H9 (cell line): ENCODE measurements around the gene LSS. TPM values are rescaled to one million over a fixed set of nuclear protein-coding genes. Genes with fewer than 3 reads are reported as not detected.
A peak's percentile ranks its signal among the peaks of the same experiment; 100 is the strongest.

ENCODE experiments used
- DNase-seq: peaks from one replicate; pipeline ENCODE4 v3.0.0-alpha.2; 2017
- H2AFZ ChIP-seq: one replicate; pipeline ENCODE4 v1.6.1; 2013; ENCODE audit warnings: mild to moderate bottlenecking, low read length, control low read depth, moderate library complexity
- H2AK5ac ChIP-seq: 2 replicates; pipeline ENCODE4 v1.6.1; 2013; ENCODE audit warnings: low read length, control low read depth, mixed read lengths; ENCODE audit not compliant: insufficient read length
- H2BK120ac ChIP-seq: one replicate; pipeline ENCODE4 v1.6.1; 2013; ENCODE audit warnings: low read depth, mild to moderate bottlenecking, low read length, control low read depth, inconsistent platforms; ENCODE audit not compliant: poor library complexity, severe bottlenecking
- H2BK12ac ChIP-seq: 2 replicates; pipeline ENCODE4 v1.6.1; 2013; ENCODE audit warnings: low read length, control low read depth, mixed read lengths, low read depth; ENCODE audit not compliant: insufficient read length
- H2BK15ac ChIP-seq: 2 replicates; pipeline ENCODE4 v1.6.1; 2013; ENCODE audit warnings: low read depth, low read length, control low read depth
- H2BK20ac ChIP-seq: one replicate; pipeline ENCODE4 v1.6.1; 2013; ENCODE audit warnings: low read depth, mild to moderate bottlenecking, low read length, control low read depth, inconsistent platforms; ENCODE audit not compliant: poor library complexity, severe bottlenecking
- H2BK5ac ChIP-seq: 2 replicates; pipeline ENCODE4 v1.6.1; 2013; ENCODE audit warnings: low read length, control low read depth, mixed read lengths; ENCODE audit not compliant: insufficient read length
- H3K14ac ChIP-seq: 2 replicates; pipeline ENCODE4 v1.6.1; 2013; ENCODE audit warnings: low read length, control low read depth; ENCODE audit not compliant: insufficient read depth
- H3K18ac ChIP-seq: 2 replicates; pipeline ENCODE4 v1.6.1; 2013; ENCODE audit warnings: low read depth, mild to moderate bottlenecking, mixed read lengths, low read length, control low read depth; ENCODE audit not compliant: insufficient read length
- H3K23ac ChIP-seq: 2 replicates; pipeline ENCODE4 v1.6.1; 2013; ENCODE audit warnings: low read length, control low read depth, mixed read lengths, low read depth; ENCODE audit not compliant: insufficient read length
- H3K23me2 ChIP-seq: 2 replicates; pipeline ENCODE4 v1.6.1; 2013; ENCODE audit warnings: low read depth, mild to moderate bottlenecking, mixed read lengths, low read length, control low read depth; ENCODE audit not compliant: insufficient read length, poor library complexity, severe bottlenecking
- H3K27ac ChIP-seq: 2 replicates; pipeline ENCODE4 v1.5.1; 2013; ENCODE audit warnings: low read length, control low read depth, mixed read lengths, low read depth; ENCODE audit not compliant: insufficient read length
- H3K27me3 ChIP-seq: 2 replicates; pipeline ENCODE4 v1.6.1; 2013; ENCODE audit warnings: low read length, control low read depth, inconsistent platforms; ENCODE audit not compliant: insufficient read depth
- H3K4ac ChIP-seq: 2 replicates; pipeline ENCODE4 v1.6.1; 2013; ENCODE audit warnings: low read depth, mild to moderate bottlenecking, control low read depth, inconsistent platforms, low read length, moderate library complexity
- H3K4me1 ChIP-seq: 2 replicates; pipeline ENCODE4 v1.6.1; 2013; ENCODE audit warnings: low read length, control low read depth, inconsistent platforms; ENCODE audit not compliant: insufficient read depth
- H3K4me2 ChIP-seq: 2 replicates; pipeline ENCODE4 v1.6.1; 2013; ENCODE audit warnings: low read length, control low read depth, mixed read lengths; ENCODE audit not compliant: insufficient read length, insufficient read depth
- H3K56ac ChIP-seq: 2 replicates; pipeline ENCODE4 v1.6.1; 2013; ENCODE audit warnings: low read depth, mild to moderate bottlenecking, mixed read lengths, low read length, control low read depth; ENCODE audit not compliant: insufficient read length
- H3K79me1 ChIP-seq: 2 replicates; pipeline ENCODE4 v1.6.1; 2013; ENCODE audit warnings: low read depth, mild to moderate bottlenecking, moderate library complexity, low read length, control low read depth, inconsistent platforms; ENCODE audit not compliant: insufficient read depth, poor library complexity, severe bottlenecking
- H3K79me2 ChIP-seq: 2 replicates; pipeline ENCODE4 v1.6.1; 2013; ENCODE audit warnings: low read length, control low read depth, inconsistent platforms; ENCODE audit not compliant: insufficient read depth
- H3K9ac ChIP-seq: 2 replicates; pipeline ENCODE4 v1.6.1; 2013; ENCODE audit warnings: low read length, control low read depth, mixed read lengths; ENCODE audit not compliant: insufficient read length; ENCODE audit errors: extremely low read depth
- H3K9me3 ChIP-seq: one replicate; pipeline ENCODE4 v1.6.1; 2013; ENCODE audit warnings: low read depth, low read length, inconsistent platforms; ENCODE audit not compliant: control insufficient read depth
- H3T11ph ChIP-seq: one replicate; pipeline ENCODE4 v1.6.1; 2013; ENCODE audit warnings: mild to moderate bottlenecking, low read length, control low read depth, inconsistent platforms
- H4K20me1 ChIP-seq: one replicate; pipeline ENCODE4 v1.6.1; 2013; ENCODE audit not compliant: control insufficient read depth, insufficient read length, insufficient read depth
- H4K5ac ChIP-seq: 2 replicates; pipeline ENCODE4 v1.6.1; 2013; ENCODE audit warnings: low read depth, mild to moderate bottlenecking, mixed read lengths, low read length, control low read depth; ENCODE audit not compliant: insufficient read length
- H4K8ac ChIP-seq: replicated peaks from 2 replicates; pipeline ENCODE4 v1.6.1; 2013; ENCODE audit warnings: low read length, control low read depth, mixed read lengths, low read depth; ENCODE audit not compliant: insufficient read length
- H4K91ac ChIP-seq: 2 replicates; pipeline ENCODE4 v1.6.1; 2013; ENCODE audit warnings: low read depth, mild to moderate bottlenecking, moderate library complexity, mixed read lengths, low read length, control low read depth; ENCODE audit not compliant: insufficient read length
- H3K27ac Mint-ChIP-seq, 3 experiments: 2 replicates in 2 of 3; 3 replicates in 1 of 3; pipeline ENCODE4 v1.8.0; 2020 to 2021; ENCODE audit warnings: mixed read lengths in 3 of 3, mild to moderate bottlenecking in 1 of 3, moderate library complexity in 1 of 3
- H3K27me3 Mint-ChIP-seq: 2 replicates; pipeline ENCODE4 v1.8.0; 2021; ENCODE audit warnings: low read depth, mild to moderate bottlenecking, moderate library complexity, mixed read lengths
- H3K36me3 Mint-ChIP-seq, 3 experiments: 2 replicates in 2 of 3; 3 replicates in 1 of 3; pipeline ENCODE4 v1.8.0; 2020 to 2021; ENCODE audit warnings: low read depth in 3 of 3, mixed read lengths in 3 of 3; ENCODE audit not compliant: insufficient read depth in 1 of 3
- H3K4me1 Mint-ChIP-seq, 2 experiments: 2 replicates each; pipeline ENCODE4 v1.8.0; 2020; ENCODE audit warnings: mixed read lengths in 2 of 2
- H3K4me3 Mint-ChIP-seq, 2 experiments: 2 replicates in 1 of 2; 3 replicates in 1 of 2; pipeline ENCODE4 v1.8.0; 2020 to 2021; ENCODE audit warnings: mild to moderate bottlenecking in 2 of 2, mixed read lengths in 2 of 2, moderate library complexity in 1 of 2
- H3K9me3 Mint-ChIP-seq, 2 experiments: 2 replicates in 1 of 2; 3 replicates in 1 of 2; pipeline ENCODE4 v1.8.0; 2020; ENCODE audit warnings: mild to moderate bottlenecking in 2 of 2, mixed read lengths in 2 of 2, moderate library complexity in 1 of 2
- CTCF ChIP-seq: fragments of 200-600 bp; sonication (generic); conservative IDR thresholded peaks from 3 replicates; pipeline ENCODE4 v1.8.0; 2021; ENCODE audit warnings: antibody characterized with exemption, mild to moderate bottlenecking
- WGBS: extraction: QIAGEN DNeasy Blood & Tissue Kit; methylation state at CpG from one replicate; pipeline ENCODE4 v1.1.7; 2013; ENCODE audit warnings: missing lambda C conversion rate, low lambda C conversion rate, mixed read lengths; ENCODE audit not compliant: insufficient read length; ENCODE audit errors: extremely low coverage; 5-methylcytosine and 5-hydroxymethylcytosine counted together
- long read RNA-seq: library from polyadenylated mRNA; unstranded; transcript quantifications from one replicate; pipeline ENCODE4 v2.0.0, GENCODE V29; 2020
- total RNA-seq: library from RNA; stranded (reverse); gene quantifications from 2 replicates; pipeline ENCODE4 v1.2.1, GENCODE V29; 2021

The LSS gene
- total RNA-seq = 68.7 and 69.2 TPM in 2 replicates
- long read RNA-seq, full-length matches to known transcripts = 165 of 284 reads
- long read RNA-seq, partial matches to known transcripts = 51 of 284 reads
- long read RNA-seq, other reads (novel, unspliced or antisense) = 68 of 284 reads

- no peak within 1 kb of the TSS for H2BK120ac ChIP-seq
- Mint-ChIP-seq H3K27ac (peak within 1 kb of the TSS; percentile 86 to 100 (median 99)), H3K9me3 (peaks cover 50 to 53% of the 10 kb centered on the region in 2 experiments), H3K36me3 (peaks cover 62 to 75% (median 74%) of the 10 kb centered on the region in 3 experiments), H3K27me3 (peaks cover 12% of the 10 kb centered on the region), H3K4me1 (peaks cover 20 to 23% of the 10 kb centered on the region in 2 experiments), H3K4me3 (peak within 1 kb of the TSS; percentile 87 to 93)
- H3T11ph ChIP-seq = no peak within 1 kb of the TSS
- H3K9ac ChIP-seq = peak within 1 kb of the TSS; percentile 64
- no CpG with 5 or more reads among the region's 77 CpGs for WGBS
- H4K20me1 ChIP-seq = peaks cover 3% of the 10 kb centered on the region
- no peak within 1 kb of the TSS for H2AFZ ChIP-seq
- peaks cover 18% of the 10 kb centered on the region for H3K79me2 ChIP-seq
- no peak within 1 kb of the TSS for H2BK12ac ChIP-seq
- no peak within 1 kb of the TSS for H3K56ac ChIP-seq
- H3K23ac ChIP-seq = no peak within 1 kb of the TSS
- H2AK5ac ChIP-seq = no peak within 1 kb of the TSS
- no peak within 1 kb of the TSS for H2BK5ac ChIP-seq
- peaks cover 7% of the 10 kb centered on the region for H3K9me3 ChIP-seq
- peak within 1 kb of the TSS; percentile 94 for H3K14ac ChIP-seq
- no peak within 1 kb of the TSS for H3K4ac ChIP-seq
- H3K79me1 ChIP-seq = peaks cover 8% of the 10 kb centered on the region
- peak within 1 kb of the TSS; percentile 51 for H3K4me2 ChIP-seq
- H3K18ac ChIP-seq = peak within 1 kb of the TSS; percentile 84
- peak; percentile 99 for DNase-seq
- no peak within 1 kb of the TSS for H4K8ac ChIP-seq
- H2BK15ac ChIP-seq = no peak within 1 kb of the TSS
- no peak within 1 kb of the TSS for H2BK20ac ChIP-seq
- H3K27me3 ChIP-seq = no peaks in the 10 kb centered on the region
- H4K5ac ChIP-seq = no peak within 1 kb of the TSS
- H4K91ac ChIP-seq = no peak within 1 kb of the TSS
- H3K4me1 ChIP-seq = no peaks in the 10 kb centered on the region
- H3K23me2 ChIP-seq = no peaks in the 10 kb centered on the region
- no peak for TF ChIP-seq CTCF
- H3K27ac ChIP-seq = no peak within 1 kb of the TSS
Measured at GRCh38 chr21:46228345-46229051, at the start of gene LSS. TSS of gene LSS (minus strand) at chr21:46228774. CDS start at chr21:46228745, 29 bp downstream.
